HCT116 (cell line): ENCODE results near the gene RBM12. TPM values are rescaled to one million over a fixed set of nuclear protein-coding genes. Genes with fewer than 3 reads are reported as not detected.

Experiments used
- ATAC-seq: fragments of 200-7000 bp; cut with Tn5 transposase; 2 replicates; pipeline ENCODE4 v1.9.1; 2020; ENCODE audit warnings: mild to moderate bottlenecking, moderate library complexity
- BruUV-seq: library from RNA; stranded (reverse); fragments of 400-500 nt; replicated peaks from 2 replicates; lab custom pipeline; 2021; lab: Mats Ljungman, UMichigan
- CTCF ChIA-PET: fragments of 300-600 bp; sonication (Branson Sonifier 250); formaldehyde crosslinking; loops from one replicate; lab custom pipeline; 2021; ENCODE audit warnings: antibody characterized with exemption; lab: Charles Lee
- POLR2A ChIA-PET: fragments of 300-600, 350-600 bp; sonication (Branson Sonifier 250); formaldehyde crosslinking; loops from one replicate; lab custom pipeline; 2021; ENCODE audit warnings: antibody characterized with exemption; lab: Charles Lee
- RAD21 ChIA-PET, 2 experiments: fragments of 300-600 bp; sonication (Branson Sonifier 250); formaldehyde crosslinking; loops; one replicate each; lab custom pipeline; 2023; ENCODE audit warnings: low total read pairs in 2 of 2; ENCODE audit not compliant: uncharacterized antibody in 2 of 2, unreplicated experiment in 2 of 2, low non-redundant PET in 1 of 2; lab: Charles Lee
- DNase-seq: peaks from one replicate; pipeline ENCODE4 v3.0.0-alpha.2; 2010; ENCODE audit warnings: low read depth, low spot score
- H2AFZ ChIP-seq: fragments of 200-600 bp; shearing (Covaris generic), sonication (generic); 2 replicates; pipeline ENCODE4 v1.6.1; 2017; ENCODE audit warnings: low read depth, mixed run types, mixed read lengths, antibody characterized with exemption, low read length; ENCODE audit not compliant: poor library complexity, severe bottlenecking
- H3K27ac ChIP-seq: 2 replicates; pipeline ENCODE4 v1.5.1; 2012; ENCODE audit warnings: low read depth, low read length
- H3K27me3 ChIP-seq: fragments of 200-600 bp; sonication (generic); 2 replicates; pipeline ENCODE4 v1.6.1; 2016; ENCODE audit warnings: mixed run types, low read length, mixed read lengths; ENCODE audit not compliant: insufficient read depth
- H3K36me3 ChIP-seq, 2 experiments: fragments of 200-500 bp in 1 of 2; fragments of 200-600 bp in 1 of 2; sonication (Bioruptor generic) in 1 of 2; sonication (generic) in 1 of 2; 2 replicates each; pipeline versions ENCODE4 v1.5.1 to v1.6.1; 2014 to 2016; ENCODE audit warnings: low read length in 2 of 2, inconsistent platforms in 1 of 2, mixed read lengths in 1 of 2, mixed run types in 1 of 2; ENCODE audit not compliant: insufficient read depth in 2 of 2, control insufficient read depth in 1 of 2
- H3K4me1 ChIP-seq, 2 experiments: fragments of 200-600 bp in 1 of 2; sonication (generic) in 1 of 2; 2 replicates each; pipeline versions ENCODE4 v1.5.1 to v1.6.1; 2012 to 2017; ENCODE audit warnings: low read length in 2 of 2, inconsistent platforms in 1 of 2, mild to moderate bottlenecking in 1 of 2, mixed read lengths in 1 of 2, mixed run types in 1 of 2, moderate library complexity in 1 of 2; ENCODE audit not compliant: insufficient read depth in 2 of 2, control insufficient read depth in 1 of 2
- H3K4me2 ChIP-seq: fragments of 200-600 bp; sonication (generic); 2 replicates; pipeline ENCODE4 v1.6.1; 2017; ENCODE audit warnings: mixed run types, low read length, mixed read lengths
- H3K4me3 ChIP-seq, 2 experiments: fragments of 200-600 bp in 1 of 2; sonication (generic) in 1 of 2; replicated peaks in 1 of 2; 2 replicates each; pipeline ENCODE4 v1.5.1; 2011 to 2016; ENCODE audit warnings: low read length in 2 of 2, control low read depth in 1 of 2, low read depth in 1 of 2, mild to moderate bottlenecking in 1 of 2, mixed read lengths in 1 of 2, mixed run types in 1 of 2
- H3K79me2 ChIP-seq: fragments of 200-600 bp; sonication (generic); 2 replicates; pipeline ENCODE4 v1.6.1; 2017; ENCODE audit warnings: mild to moderate bottlenecking, mixed run types, low read length, moderate library complexity, mixed read lengths; ENCODE audit not compliant: insufficient read depth
- H3K9ac ChIP-seq: fragments of 200-600 bp; sonication (generic); 2 replicates; pipeline ENCODE4 v1.6.1; 2016; ENCODE audit warnings: low read length, mixed read lengths
- H3K9me2 ChIP-seq: fragments of 200-600 bp; sonication (generic), shearing (Covaris generic); 2 replicates; pipeline ENCODE4 v1.6.1; 2017; ENCODE audit warnings: mixed run types, mild to moderate bottlenecking, moderate library complexity; ENCODE audit not compliant: insufficient read depth
- H3K9me3 ChIP-seq, 2 experiments: fragments of 200-500 bp in 1 of 2; fragments of 200-600 bp in 1 of 2; sonication (Bioruptor generic) in 1 of 2; sonication (generic) in 1 of 2; 2 replicates each; pipeline ENCODE4 v1.6.1; 2014 to 2017; ENCODE audit warnings: low read length in 2 of 2, mixed read lengths in 2 of 2, inconsistent platforms in 1 of 2, low read depth in 1 of 2, mild to moderate bottlenecking in 1 of 2, mixed run types in 1 of 2, moderate library complexity in 1 of 2; ENCODE audit not compliant: control insufficient read depth in 1 of 2, insufficient read depth in 1 of 2
- H4K20me1 ChIP-seq: fragments of 200-600 bp; sonication (generic), shearing (Covaris generic); 2 replicates; pipeline ENCODE4 v1.6.1; 2017; ENCODE audit warnings: mixed run types, mild to moderate bottlenecking, moderate library complexity; ENCODE audit not compliant: insufficient read depth
- CEBPB ChIP-seq: IDR thresholded peaks from 2 replicates; pipeline ENCODE4 v1.6.1; 2012; ENCODE audit warnings: low read depth
- EGR1 ChIP-seq: IDR thresholded peaks from 2 replicates; pipeline ENCODE4 v1.6.1; 2012; ENCODE audit warnings: low read depth
- ELF1 ChIP-seq: IDR thresholded peaks from 2 replicates; pipeline ENCODE4 v1.6.1; 2012; ENCODE audit warnings: low read depth, borderline replicate concordance
- JUND ChIP-seq: IDR thresholded peaks from 2 replicates; pipeline ENCODE4 v1.6.1; 2012
- intact Hi-C: fragments of 100-400 bp; cut with micrococcal nuclease; formaldehyde crosslinking; loops from 2 replicates; pipeline ENCODE4 v1.10.0; 2022
- total RNA-seq: library from RNA; stranded (reverse); gene quantifications from one replicate; pipeline ENCODE4 v1.2.1, GENCODE V29; 2021; ENCODE audit not compliant: unreplicated experiment
- TF ChIP-seq, protein P1 (sequence below): IDR thresholded peaks from 2 replicates; pipeline ENCODE4 v1.6.1; 2012

Gene RBM12
- total RNA-seq, 1 experiment from 2014 or later: 110 TPM

DNA sequence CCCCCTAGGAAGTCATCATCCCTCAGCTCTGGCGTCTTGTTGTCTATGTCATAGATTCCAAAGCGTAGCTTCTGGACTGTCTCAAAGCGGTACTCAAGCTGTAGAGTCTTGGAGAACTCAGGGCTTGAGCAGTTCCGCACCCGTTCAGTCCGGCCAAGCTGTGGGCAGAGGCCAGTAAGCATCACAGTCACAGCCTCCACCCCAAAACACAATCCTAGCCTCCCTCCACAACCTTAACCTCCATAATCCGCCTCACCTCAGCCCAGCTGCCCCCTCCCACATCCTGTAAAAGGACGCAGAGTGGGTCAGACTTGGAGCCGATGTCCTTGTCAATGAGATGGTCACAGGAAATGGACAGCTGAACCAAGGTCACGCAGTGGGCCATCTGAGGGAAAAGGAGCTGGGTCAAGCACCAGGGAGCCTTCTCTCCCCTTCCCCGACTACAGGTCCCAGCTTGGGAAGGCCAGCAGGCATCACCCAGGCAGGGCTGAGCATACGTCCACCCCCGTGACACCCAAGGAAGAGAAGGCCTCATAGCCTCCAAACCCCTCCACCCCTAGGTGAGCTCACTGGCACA is 32.1 kb downstream of the RBM12 start:
- DNase-seq (no peak), ATAC-seq (no peak)
- ChIA-PET POLR2A (no interaction called here), RAD21 (no interaction called here), CTCF (no interaction called here)
- Histone ChIP-seq H3K4me2 (no peak overlapping the region), H4K20me1 (no peaks in the 10 kb centered on the region), H3K79me2 (peaks cover 35% of the 10 kb centered on the region), H3K27ac (no peak overlapping the region), H3K9ac (no peak overlapping the region), H3K9me2 (no peaks in the 10 kb centered on the region), H3K36me3 (peaks cover 26 to 30% of the 10 kb centered on the region in 2 experiments; a peak in 3 of 4 replicates), H2AFZ (no peak overlapping the region), H3K27me3 (no peaks in the 10 kb centered on the region), H3K9me3 (no peaks in the 10 kb centered on the region), H3K4me1 (no peaks in the 10 kb centered on the region), H3K4me3 (no peak overlapping the region)
- BruUV-seq: no TSS peak
- intact Hi-C loops: no loop called here
- TF ChIP-seq CEBPB (no peak), EGR1 (no peak), JUND (no peak)
- TF ChIP-seq, protein P1, sequence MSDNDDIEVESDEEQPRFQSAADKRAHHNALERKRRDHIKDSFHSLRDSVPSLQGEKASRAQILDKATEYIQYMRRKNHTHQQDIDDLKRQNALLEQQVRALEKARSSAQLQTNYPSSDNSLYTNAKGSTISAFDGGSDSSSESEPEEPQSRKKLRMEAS: no peak

DNA sequence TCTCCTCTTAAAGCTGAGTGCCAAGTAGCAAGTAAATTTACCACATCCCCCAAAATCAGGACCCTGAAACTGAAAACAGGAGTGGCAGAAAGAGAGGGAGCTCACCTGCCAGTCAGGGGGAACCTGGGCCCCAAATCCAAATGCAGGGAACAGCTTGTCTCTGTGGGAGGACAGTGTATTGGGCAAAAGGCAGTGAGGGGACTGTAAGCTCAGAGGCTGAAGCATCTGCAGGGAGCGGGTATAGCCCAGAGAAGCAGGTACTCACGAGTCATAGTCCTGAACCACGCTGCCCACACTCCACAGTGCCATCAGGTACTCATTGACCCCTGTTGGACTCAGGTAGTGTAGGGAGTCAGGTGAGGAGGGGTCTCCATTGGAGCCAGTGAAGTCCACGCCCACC is 34.1 kb downstream of the RBM12 start:
- H3K9ac ChIP-seq: no peak overlapping the region
- H4K20me1 ChIP-seq: no peaks in the 10 kb centered on the region
- no peak for TF ChIP-seq ELF1
- intact Hi-C loops: no loop called here
- ATAC-seq (no peak), DNase-seq (no peak)
- H2AFZ ChIP-seq: no peak overlapping the region
- peaks cover 41 to 47% of the 10 kb centered on the region in 2 experiments; a peak in 3 of 4 replicates for H3K36me3 ChIP-seq
- ChIA-PET POLR2A (no interaction called here), RAD21 (no interaction called here), CTCF (interaction anchor here (1.5 to 2.4 kb wide), 2 partner anchors 11 to 324 kb away, joined by 3 to 9 read pairs; no protein-coding TSS in a partner anchor)
- BruUV-seq: no TSS peak
- no peaks in the 10 kb centered on the region for H3K27me3 ChIP-seq
- H3K9me2 ChIP-seq: no peaks in the 10 kb centered on the region
- H3K4me3 ChIP-seq: no peak overlapping the region
- H3K9me3 ChIP-seq: no peaks in the 10 kb centered on the region
- peaks cover 15% of the 10 kb centered on the region for H3K79me2 ChIP-seq
- H3K4me1 ChIP-seq: no peaks in the 10 kb centered on the region
- H3K27ac ChIP-seq: no peak overlapping the region
- no peak overlapping the region for H3K4me2 ChIP-seq
